Neural progenitor cell (in vitro differentiated cells): Measurements from ENCODE around the gene TACR1. TPM values are rescaled to one million over a fixed set of nuclear protein-coding genes. Genes with fewer than 3 reads are reported as not detected.

Experiments used
- DNase-seq: peaks from one replicate; pipeline ENCODE4 v3.0.0-alpha.2; 2016; ENCODE audit warnings: low spot score
- H2AFZ ChIP-seq: fragments of 200-600 bp; sonication (generic); replicated peaks from 2 replicates; pipeline ENCODE4 v1.6.1; 2016; ENCODE audit warnings: antibody characterized with exemption
- H3F3A ChIP-seq: fragments of 200-600 bp; sonication (generic); 2 replicates; pipeline ENCODE4 v1.6.1; 2016; ENCODE audit warnings: antibody characterized with exemption, low read depth
- H3K27ac ChIP-seq: fragments of 200-600 bp; sonication (generic); 2 replicates; pipeline ENCODE4 v1.5.1; 2016; ENCODE audit warnings: mild to moderate bottlenecking
- H3K27me3 ChIP-seq: fragments of 200-600 bp; sonication (generic); 2 replicates; pipeline ENCODE4 v1.6.1; 2016; ENCODE audit warnings: mild to moderate bottlenecking, moderate library complexity
- H3K36me3 ChIP-seq: fragments of 200-600 bp; sonication (generic); 2 replicates; pipeline ENCODE4 v1.5.1; 2016
- H3K4me1 ChIP-seq: fragments of 200-600 bp; sonication (generic); 2 replicates; pipeline ENCODE4 v1.6.1; 2016; ENCODE audit warnings: mixed run types
- H3K4me2 ChIP-seq: fragments of 200-600 bp; sonication (generic); 2 replicates; pipeline ENCODE4 v1.6.1; 2016
- H3K4me3 ChIP-seq: fragments of 200-600 bp; sonication (generic); 2 replicates; pipeline ENCODE4 v1.5.1; 2016
- H3K79me2 ChIP-seq: fragments of 200-600 bp; sonication (generic); 2 replicates; pipeline ENCODE4 v1.6.1; 2016; ENCODE audit warnings: low read depth
- H3K9ac ChIP-seq: fragments of 200-600 bp; sonication (generic); 2 replicates; pipeline ENCODE4 v1.6.1; 2016
- H3K9me3 ChIP-seq: fragments of 200-600 bp; sonication (generic); 2 replicates; pipeline ENCODE4 v1.5.1; 2016; ENCODE audit warnings: low read depth
- H4K20me1 ChIP-seq: fragments of 200-600 bp; sonication (generic); 2 replicates; pipeline ENCODE4 v1.6.1; 2016; ENCODE audit warnings: low read depth
- H3K27ac Mint-ChIP-seq: 3 replicates; pipeline ENCODE4 v1.8.0; 2021; ENCODE audit warnings: mixed read lengths
- H3K27me3 Mint-ChIP-seq: 2 replicates; pipeline ENCODE4 v1.8.0; 2022; ENCODE audit warnings: low read depth, mild to moderate bottlenecking, inconsistent platforms, moderate library complexity, mixed read lengths; ENCODE audit not compliant: insufficient read depth
- H3K36me3 Mint-ChIP-seq: 3 replicates; pipeline ENCODE4 v1.8.0; 2021; ENCODE audit warnings: mixed read lengths
- H3K4me1 Mint-ChIP-seq: 3 replicates; pipeline ENCODE4 v1.8.0; 2021; ENCODE audit warnings: mixed read lengths
- H3K4me3 Mint-ChIP-seq: 3 replicates; pipeline ENCODE4 v1.8.0; 2021; ENCODE audit warnings: mild to moderate bottlenecking, moderate library complexity, mixed read lengths
- H3K9me3 Mint-ChIP-seq: 3 replicates; pipeline ENCODE4 v1.8.0; 2020; ENCODE audit warnings: mixed read lengths
- CTCF ChIP-seq: fragments of 200-600 bp; sonication (generic); IDR thresholded peaks from 2 replicates; pipeline ENCODE4 v1.5.1; 2017; ENCODE audit warnings: antibody characterized with exemption, mild to moderate bottlenecking
- EZH2 ChIP-seq: fragments of 200-600 bp; sonication (generic); IDR thresholded peaks from 2 replicates; pipeline ENCODE4 v1.6.1; 2017; ENCODE audit warnings: antibody characterized with exemption, mild to moderate bottlenecking, moderate library complexity
- EZH2phosphoT487 ChIP-seq: fragments of 200-600 bp; sonication (generic); IDR thresholded peaks from 2 replicates; pipeline ENCODE4 v1.6.1; 2017; ENCODE audit warnings: antibody characterized with exemption
- total RNA-seq: library from RNA; depleted of rRNA; stranded (reverse); fragments of >200 nt; gene quantifications from 2 replicates; pipeline ENCODE4 v1.2.3, GENCODE V29; 2015; ENCODE audit warnings: low replicate concordance

The TACR1 gene
- total RNA-seq, 1 donor from 2014 or later: not detected

- Histone ChIP-seq H3K27me3 (peaks cover 59% of the 10 kb centered on the region), H4K20me1 (peaks cover 4% of the 10 kb centered on the region), H3K27ac (no peak overlapping the region), H2AFZ (no peak overlapping the region), H3K4me3 (no peak overlapping the region), H3K36me3 (no peaks in the 10 kb centered on the region), H3K4me1 (peaks cover 7% of the 10 kb centered on the region), H3F3A (peaks cover 13% of the 10 kb centered on the region), H3K79me2 (no peaks in the 10 kb centered on the region), H3K9ac (no peak overlapping the region), H3K4me2 (no peak overlapping the region), H3K9me3 (no peaks in the 10 kb centered on the region)
- Mint-ChIP-seq H3K27ac (no peak overlapping the region), H3K36me3 (no peaks in the 10 kb centered on the region), H3K4me1 (peaks cover 7% of the 10 kb centered on the region), H3K9me3 (no peaks in the 10 kb centered on the region), H3K27me3 (peaks cover 28% of the 10 kb centered on the region), H3K4me3 (no peak overlapping the region)
- DNase-seq: no peak
- TF ChIP-seq EZH2phosphoT487 (no peak), EZH2 (no peak), CTCF (no peak)
Observed at GRCh38 chr2:75195076-75195691, 4.1 kb downstream of the TACR1 start.

- no peak overlapping the region for H3K27ac Mint-ChIP-seq
- H3K36me3 ChIP-seq: no peaks in the 10 kb centered on the region
- peaks cover 4% of the 10 kb centered on the region for H3K4me1 Mint-ChIP-seq
- H3K27me3 ChIP-seq: peaks cover 51% of the 10 kb centered on the region
- peaks cover 28% of the 10 kb centered on the region for H3K27me3 Mint-ChIP-seq
- H3K79me2 ChIP-seq: no peaks in the 10 kb centered on the region
- peaks cover 4% of the 10 kb centered on the region for H4K20me1 ChIP-seq
- no peaks in the 10 kb centered on the region for H3K9me3 Mint-ChIP-seq
- no peak overlapping the region for H3K27ac ChIP-seq
- H3K9me3 ChIP-seq: no peaks in the 10 kb centered on the region
- H2AFZ ChIP-seq: no peak overlapping the region
- no peak overlapping the region for H3K4me2 ChIP-seq
- no peaks in the 10 kb centered on the region for H3K36me3 Mint-ChIP-seq
- peaks cover 7% of the 10 kb centered on the region for H3F3A ChIP-seq
- no peak overlapping the region for H3K4me3 Mint-ChIP-seq
- no peak for TF ChIP-seq CTCF
- TF ChIP-seq EZH2phosphoT487: no peak
- TF ChIP-seq EZH2: no peak
- no peak overlapping the region for H3K4me3 ChIP-seq
- H3K9ac ChIP-seq: no peak overlapping the region
- no peak for DNase-seq
- H3K4me1 ChIP-seq: peaks cover 4% of the 10 kb centered on the region
Observed at GRCh38 chr2:75194184-75194868, 5.0 kb downstream of the TACR1 start.

GRCh38 chr2:75192496-75192895, 6.8 kb downstream of the TACR1 start:
- peaks cover 12% of the 10 kb centered on the region for H3K27me3 Mint-ChIP-seq
- no peaks in the 10 kb centered on the region for H3K9me3 Mint-ChIP-seq

More at GRCh38 chr2:75192496-75192895, 6.8 kb downstream of the TACR1 start:
- H3K4me1 Mint-ChIP-seq: no peaks in the 10 kb centered on the region
- no peak overlapping the region for H3K27ac Mint-ChIP-seq
- no peak overlapping the region for H3K9ac ChIP-seq
- H3K4me2 ChIP-seq: no peak overlapping the region
- H3K4me3 ChIP-seq: no peak overlapping the region
- no peak overlapping the region for H3K27ac ChIP-seq
- no peaks in the 10 kb centered on the region for H3K79me2 ChIP-seq
- no peaks in the 10 kb centered on the region for H3K9me3 ChIP-seq
- no peaks in the 10 kb centered on the region for H3K4me1 ChIP-seq
- DNase-seq: no peak
- no peaks in the 10 kb centered on the region for H3K36me3 ChIP-seq
- no peaks in the 10 kb centered on the region for H4K20me1 ChIP-seq
- TF ChIP-seq EZH2 (no peak), EZH2phosphoT487 (no peak), CTCF (no peak)
- H3K36me3 Mint-ChIP-seq: no peaks in the 10 kb centered on the region
- H2AFZ ChIP-seq: no peak overlapping the region
- H3K4me3 Mint-ChIP-seq: no peak overlapping the region
- no peaks in the 10 kb centered on the region for H3F3A ChIP-seq
- peaks cover 32% of the 10 kb centered on the region for H3K27me3 ChIP-seq
